ENCODE results near the gene USP54. TPM values are rescaled to one million over a fixed set of nuclear protein-coding genes. Genes with fewer than 3 reads are reported as not detected.

The USP54 gene
- total RNA-seq, 4 donors from 2014 or later, result 96.6 to 172 (median 125) TPM

DNA sequence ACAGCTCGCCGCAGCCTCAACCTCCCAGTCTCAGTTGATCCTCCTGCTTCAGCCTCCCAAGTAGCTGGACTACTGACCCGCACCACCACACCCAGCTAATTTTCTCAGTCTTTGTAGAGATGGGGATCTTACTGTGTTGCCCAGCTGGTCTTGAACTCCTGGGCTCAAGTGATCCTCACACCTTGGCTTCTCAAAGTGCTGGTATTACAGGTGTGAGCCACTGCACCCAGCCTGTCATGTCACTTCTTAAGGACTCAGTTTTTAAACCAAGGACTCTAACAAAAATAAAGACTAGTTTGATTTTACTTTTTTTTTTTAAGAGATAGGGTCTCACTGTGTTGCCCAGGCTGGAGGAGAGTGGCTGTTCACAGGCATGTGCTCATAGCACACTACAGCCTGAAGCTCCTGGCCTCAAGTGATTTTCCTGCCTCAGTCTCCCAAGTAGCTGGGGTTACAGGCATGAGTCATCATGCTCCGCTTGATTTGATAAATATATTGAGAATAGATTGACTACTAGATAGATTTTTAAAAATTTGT, 78.9 kb downstream of the USP54 start:
- Histone ChIP-seq H3K9me3 (no peaks in the 10 kb centered on the region), H3K4me1 (no peaks in the 10 kb centered on the region), H3K4me3 (no peak overlapping the region), H3K27me3 (no peaks in the 10 kb centered on the region), H3K36me3 (peaks cover 0 to 76% (median 0%) of the 10 kb centered on the region in 3 donors), H3K27ac (no peak overlapping the region)
- TF ChIP-seq, protein P1, sequence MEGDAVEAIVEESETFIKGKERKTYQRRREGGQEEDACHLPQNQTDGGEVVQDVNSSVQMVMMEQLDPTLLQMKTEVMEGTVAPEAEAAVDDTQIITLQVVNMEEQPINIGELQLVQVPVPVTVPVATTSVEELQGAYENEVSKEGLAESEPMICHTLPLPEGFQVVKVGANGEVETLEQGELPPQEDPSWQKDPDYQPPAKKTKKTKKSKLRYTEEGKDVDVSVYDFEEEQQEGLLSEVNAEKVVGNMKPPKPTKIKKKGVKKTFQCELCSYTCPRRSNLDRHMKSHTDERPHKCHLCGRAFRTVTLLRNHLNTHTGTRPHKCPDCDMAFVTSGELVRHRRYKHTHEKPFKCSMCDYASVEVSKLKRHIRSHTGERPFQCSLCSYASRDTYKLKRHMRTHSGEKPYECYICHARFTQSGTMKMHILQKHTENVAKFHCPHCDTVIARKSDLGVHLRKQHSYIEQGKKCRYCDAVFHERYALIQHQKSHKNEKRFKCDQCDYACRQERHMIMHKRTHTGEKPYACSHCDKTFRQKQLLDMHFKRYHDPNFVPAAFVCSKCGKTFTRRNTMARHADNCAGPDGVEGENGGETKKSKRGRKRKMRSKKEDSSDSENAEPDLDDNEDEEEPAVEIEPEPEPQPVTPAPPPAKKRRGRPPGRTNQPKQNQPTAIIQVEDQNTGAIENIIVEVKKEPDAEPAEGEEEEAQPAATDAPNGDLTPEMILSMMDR (IDR thresholded peaks at IDR 0.05), result no peak
- TF ChIP-seq EP300 (IDR thresholded peaks at IDR 0.05) (no peak), POLR2A (IDR thresholded peaks at IDR 0.05) (no peak)
- DNase-seq (ENCODE audit: low spot score in 2 of 2), result no peak
- 95 to 97% methylated on average over 4 of the region's 4 CpGs for WGBS, 2 donors

DNA sequence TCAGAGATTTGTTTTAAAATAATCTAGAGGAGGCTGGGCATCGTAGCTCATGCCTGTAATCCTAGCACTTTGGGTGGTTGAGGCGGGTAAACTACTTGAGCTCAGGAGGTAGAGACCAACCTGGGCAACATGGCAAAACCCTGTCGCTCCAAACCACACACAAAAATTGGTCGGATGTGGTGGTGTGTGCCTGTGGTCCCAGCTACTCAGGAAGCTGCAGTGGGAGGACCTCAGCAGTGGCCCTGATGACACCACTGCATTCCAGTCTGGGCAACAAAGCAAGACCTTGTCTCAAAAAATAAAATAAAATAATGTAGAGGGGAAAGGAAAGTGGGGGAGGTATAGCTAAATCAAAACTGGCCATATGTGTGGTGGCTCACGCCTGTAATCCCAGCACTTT, 81.4 kb downstream of the USP54 start:
- Histone ChIP-seq H3K4me3 (no peak overlapping the region), H3K27me3 (no peaks in the 10 kb centered on the region), H3K27ac (no peak overlapping the region), H3K9me3 (no peaks in the 10 kb centered on the region), H3K4me1 (no peaks in the 10 kb centered on the region), H3K36me3 (peaks cover 0 to 61% (median 0%) of the 10 kb centered on the region in 3 donors)
- no peak for DNase-seq (ENCODE audit: low spot score in 2 of 2)
- TF ChIP-seq, protein P1 (IDR thresholded peaks at IDR 0.05), result no peak
- TF ChIP-seq EP300 (IDR thresholded peaks at IDR 0.05), result no peak
- 90 to 91% methylated on average over 5 of the region's 5 CpGs for WGBS, 2 donors

DNA sequence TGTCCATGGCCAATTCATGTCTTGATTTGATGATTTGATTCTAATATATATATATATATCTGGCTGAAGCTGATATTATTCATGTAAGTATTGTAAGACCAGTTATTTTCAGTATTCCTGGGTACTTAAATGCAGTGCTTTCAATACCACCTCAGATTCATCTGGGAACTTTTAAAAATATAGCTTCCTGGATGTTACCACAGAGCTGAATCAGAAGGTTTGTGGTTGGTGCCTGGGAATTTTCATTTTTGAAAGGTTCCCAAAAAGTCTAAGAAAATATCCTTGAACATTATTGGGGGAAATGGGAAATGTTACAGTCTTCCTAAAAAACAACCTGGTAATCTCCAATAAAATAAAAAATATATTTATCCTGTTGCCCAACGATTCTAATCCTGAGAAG, 84.7 kb downstream of the USP54 start:
- H3K4me3 ChIP-seq, result no peak overlapping the region
- no peaks in the 10 kb centered on the region for H3K27me3 ChIP-seq
- DNase-seq (ENCODE audit: low spot score in 2 of 2), result no peak
- peaks cover 0 to 59% (median 0%) of the 10 kb centered on the region in 3 donors for H3K36me3 ChIP-seq
- no peaks in the 10 kb centered on the region for H3K9me3 ChIP-seq
- TF ChIP-seq EP300 (IDR thresholded peaks at IDR 0.05) (no peak), POLR2A (IDR thresholded peaks at IDR 0.05) (no peak)
- TF ChIP-seq, protein P1 (IDR thresholded peaks at IDR 0.05), result no peak
- WGBS, 2 donors, result 80 to 89% methylated on average over 1 of the region's 1 CpG
- H3K4me1 ChIP-seq, result peaks cover 0 to 4% (median 0%) of the 10 kb centered on the region in 4 donors
- H3K27ac ChIP-seq, result no peak overlapping the region

DNA sequence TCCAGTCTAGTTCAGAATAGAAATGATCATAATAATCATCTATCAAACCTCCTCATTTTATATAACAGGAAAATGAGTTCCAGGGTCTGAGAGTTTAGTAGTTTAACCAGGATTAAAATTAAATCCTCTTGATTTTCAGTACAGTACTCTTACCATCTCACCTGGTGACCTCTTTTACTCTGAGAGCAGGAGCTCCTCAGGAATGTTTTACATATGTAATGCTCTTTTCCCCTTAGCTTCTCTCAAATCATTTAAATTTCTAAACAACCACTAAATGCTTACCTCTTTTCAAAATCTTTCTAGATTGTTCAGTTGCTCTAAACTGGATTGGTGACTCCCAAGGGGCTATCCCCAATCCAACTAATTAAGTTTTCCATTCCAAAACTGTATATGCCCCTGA, 85.1 kb downstream of the USP54 start:
- Histone ChIP-seq H3K36me3 (peaks cover 0 to 59% (median 0%) of the 10 kb centered on the region in 3 donors), H3K9me3 (no peaks in the 10 kb centered on the region), H3K27ac (no peak overlapping the region), H3K27me3 (no peaks in the 10 kb centered on the region), H3K4me3 (no peak overlapping the region), H3K4me1 (peaks cover 0 to 6% (median 0%) of the 10 kb centered on the region in 4 donors)
- no peak for DNase-seq (ENCODE audit: low spot score in 2 of 2)
- TF ChIP-seq EP300 (IDR thresholded peaks at IDR 0.05) (no peak), POLR2A (IDR thresholded peaks at IDR 0.05) (no peak)
- TF ChIP-seq, protein P1 (IDR thresholded peaks at IDR 0.05), result no peak

DNA sequence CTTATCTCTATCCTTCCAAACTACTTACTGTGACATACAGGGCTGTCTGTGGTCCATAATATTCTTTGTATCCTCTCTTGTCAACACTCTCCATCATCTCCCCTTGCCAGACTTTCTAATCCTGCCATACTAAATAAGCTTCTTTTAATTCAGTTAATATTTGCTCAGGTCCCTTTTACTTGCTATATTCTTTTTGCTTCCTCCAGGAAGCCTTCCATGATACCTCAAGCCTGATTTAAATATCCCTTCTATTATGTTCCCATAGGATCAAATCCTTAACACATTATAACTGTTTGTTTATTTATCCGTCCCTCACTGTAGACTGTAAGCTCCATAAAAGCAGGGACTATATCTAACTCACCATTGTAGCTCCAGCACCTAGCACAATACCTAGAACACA, 88.1 kb downstream of the USP54 start:
- H3K27ac ChIP-seq, result no peak overlapping the region
- no peak for TF ChIP-seq POLR2A (IDR thresholded peaks at IDR 0.05)
- TF ChIP-seq, protein P1 (IDR thresholded peaks at IDR 0.05), result no peak
- no peak for TF ChIP-seq EP300 (IDR thresholded peaks at IDR 0.05)
- H3K36me3 ChIP-seq, result peaks cover 0 to 76% (median 0%) of the 10 kb centered on the region in 3 donors
- no peak overlapping the region for H3K4me3 ChIP-seq
- no peaks in the 10 kb centered on the region for H3K27me3 ChIP-seq
- DNase-seq (ENCODE audit: low spot score in 2 of 2), result no peak
- WGBS, 2 donors, result 97 to 100% methylated on average over 1 of the region's 1 CpG
- H3K9me3 ChIP-seq, result no peaks in the 10 kb centered on the region
- H3K4me1 ChIP-seq, result peaks cover 0 to 6% (median 0%) of the 10 kb centered on the region in 4 donors

Data from tibial nerve (tissue), 4 donors.